Lower lobe of right lung (tissue), 2 donors: Measurements from ENCODE around the gene ASTN2. TPM values are rescaled to one million over a fixed set of nuclear protein-coding genes. Genes with fewer than 3 reads are reported as not detected.

Experiments
- ATAC-seq, 2 donors: fragments of 200-7000 bp; cut with Tn5 transposase; one replicate each; pipeline ENCODE4 v1.9.1; 2020 to 2022; ENCODE audit warnings: mild to moderate bottlenecking in 2 of 2, moderate library complexity in 2 of 2
- DNase-seq: peaks from one replicate; pipeline ENCODE4 v3.0.0-alpha.2; 2020
- H3K27ac ChIP-seq: fragments of 200-600 bp; one replicate; pipeline ENCODE4 v1.8.0; 2022
- H3K27me3 ChIP-seq: fragments of 200-600 bp; one replicate; pipeline ENCODE4 v1.8.0; 2022; ENCODE audit warnings: low read depth
- H3K36me3 ChIP-seq: fragments of 200-600 bp; one replicate; pipeline ENCODE4 v1.8.0; 2022; ENCODE audit warnings: mild to moderate bottlenecking
- H3K4me1 ChIP-seq: fragments of 200-600 bp; one replicate; pipeline ENCODE4 v1.8.0; 2022
- H3K4me3 ChIP-seq: fragments of 200-600 bp; one replicate; pipeline ENCODE4 v1.8.0; 2022; ENCODE audit warnings: mild to moderate bottlenecking
- H3K9me3 ChIP-seq: fragments of 200-600 bp; one replicate; pipeline ENCODE4 v1.8.0; 2022
- intact Hi-C: fragments of 100-400 bp; cut with DNase I; formaldehyde crosslinking; loops from one replicate; pipeline ENCODE4 v1.11.0; 2022
- total RNA-seq: library from RNA; stranded (reverse); fragmentation: NEBNext Ultra II Directional; extraction: Animal tissue kit (Norgen Biotek cat#: 25700); gene quantifications from one replicate; pipeline ENCODE4 v1.2.1, GENCODE V29; 2021
- TF ChIP-seq, protein P1 (sequence below): fragments of 200-600 bp; IDR thresholded peaks from one replicate; pipeline ENCODE4 v1.8.0; 2022; ENCODE audit warnings: antibody characterized with exemption, mild to moderate bottlenecking
- donor health status: DM: no; HTN: yes; CAD: no; lungs with severe emphysema.

ASTN2 gene
- total RNA-seq, 1 donor from 2014 or later = 4.3 TPM

DNA sequence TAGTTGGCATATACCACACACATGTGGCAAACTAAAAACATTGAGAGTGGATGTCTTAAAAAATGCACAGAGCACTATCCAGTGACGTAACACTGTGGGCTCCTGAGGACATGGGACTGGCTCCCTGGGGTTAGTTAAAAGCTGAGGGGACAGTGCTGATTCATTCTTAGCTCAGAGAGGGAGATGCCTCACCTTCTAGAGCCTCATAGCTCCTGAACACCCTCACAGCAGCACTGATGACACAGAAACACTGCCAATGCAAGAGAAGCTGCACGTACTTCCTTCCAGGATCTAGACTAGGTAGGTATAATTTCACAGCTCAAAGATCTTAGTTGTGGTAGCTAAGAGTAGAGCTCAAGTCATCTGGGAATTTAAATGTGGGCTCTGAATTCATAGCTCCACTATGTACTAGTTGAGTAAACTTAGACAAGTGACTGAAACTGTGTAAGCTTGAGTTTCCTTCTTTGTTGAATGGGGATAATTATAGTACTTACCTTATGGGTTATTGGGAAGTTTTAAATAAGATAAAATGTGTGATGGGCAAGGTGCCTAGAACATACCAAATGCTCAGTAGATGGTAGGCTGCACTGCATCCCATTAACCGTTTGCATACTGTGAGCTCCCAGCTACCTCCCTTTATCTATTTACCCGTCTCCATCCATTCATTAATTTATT lies 279.9 kb downstream of the ASTN2 start:
- DNase-seq (no peak), ATAC-seq (no peak)
- intact Hi-C loops = no loop called here
- TF ChIP-seq, protein P1, sequence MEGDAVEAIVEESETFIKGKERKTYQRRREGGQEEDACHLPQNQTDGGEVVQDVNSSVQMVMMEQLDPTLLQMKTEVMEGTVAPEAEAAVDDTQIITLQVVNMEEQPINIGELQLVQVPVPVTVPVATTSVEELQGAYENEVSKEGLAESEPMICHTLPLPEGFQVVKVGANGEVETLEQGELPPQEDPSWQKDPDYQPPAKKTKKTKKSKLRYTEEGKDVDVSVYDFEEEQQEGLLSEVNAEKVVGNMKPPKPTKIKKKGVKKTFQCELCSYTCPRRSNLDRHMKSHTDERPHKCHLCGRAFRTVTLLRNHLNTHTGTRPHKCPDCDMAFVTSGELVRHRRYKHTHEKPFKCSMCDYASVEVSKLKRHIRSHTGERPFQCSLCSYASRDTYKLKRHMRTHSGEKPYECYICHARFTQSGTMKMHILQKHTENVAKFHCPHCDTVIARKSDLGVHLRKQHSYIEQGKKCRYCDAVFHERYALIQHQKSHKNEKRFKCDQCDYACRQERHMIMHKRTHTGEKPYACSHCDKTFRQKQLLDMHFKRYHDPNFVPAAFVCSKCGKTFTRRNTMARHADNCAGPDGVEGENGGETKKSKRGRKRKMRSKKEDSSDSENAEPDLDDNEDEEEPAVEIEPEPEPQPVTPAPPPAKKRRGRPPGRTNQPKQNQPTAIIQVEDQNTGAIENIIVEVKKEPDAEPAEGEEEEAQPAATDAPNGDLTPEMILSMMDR = no peak
- H3K9me3 ChIP-seq = no peaks in the 10 kb centered on the region
- no peaks in the 10 kb centered on the region for H3K27me3 ChIP-seq
- no peaks in the 10 kb centered on the region for H3K36me3 ChIP-seq
- H3K27ac ChIP-seq = no peak overlapping the region
- H3K4me3 ChIP-seq = no peak overlapping the region
- H3K4me1 ChIP-seq = no peaks in the 10 kb centered on the region

GRCh38 chr9:117126871-117127270 lies 288.0 kb downstream of the ASTN2 start:
- intact Hi-C loops = no loop called here
- TF ChIP-seq, protein P1 = no peak
- DNase-seq (no peak), ATAC-seq (no peak)
- Histone ChIP-seq H3K4me3 (no peak overlapping the region), H3K9me3 (no peaks in the 10 kb centered on the region), H3K36me3 (no peaks in the 10 kb centered on the region), H3K4me1 (no peaks in the 10 kb centered on the region), H3K27me3 (no peaks in the 10 kb centered on the region), H3K27ac (no peak overlapping the region)

- Histone ChIP-seq H3K9me3 (no peaks in the 10 kb centered on the region), H3K27me3 (no peaks in the 10 kb centered on the region), H3K4me1 (no peaks in the 10 kb centered on the region), H3K27ac (no peak overlapping the region), H3K4me3 (no peak overlapping the region), H3K36me3 (no peaks in the 10 kb centered on the region)
- intact Hi-C loops = no loop called here
- DNase-seq = no peak
- TF ChIP-seq, protein P1 = no peak
- no peak for ATAC-seq
Observed at GRCh38 chr9:117125531-117125930, 289.3 kb downstream of the ASTN2 start.

DNA sequence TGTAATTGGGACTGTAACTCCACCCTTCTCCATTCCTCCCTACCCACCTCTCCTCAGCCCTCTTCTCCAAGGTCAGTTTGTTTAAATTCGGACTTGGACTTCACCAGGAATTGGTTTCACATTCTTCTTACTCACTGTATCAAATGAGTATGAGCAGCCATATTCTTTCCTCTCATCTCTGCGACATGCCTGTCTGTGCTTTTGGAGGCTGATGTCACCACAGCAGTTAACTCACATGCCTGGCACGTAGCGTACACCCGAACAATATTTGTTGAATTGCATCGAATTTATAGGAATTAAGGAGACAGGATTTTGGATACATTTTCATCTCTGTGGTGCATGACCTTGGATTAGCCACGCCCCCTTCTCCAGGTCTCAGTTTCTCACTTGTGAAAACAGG lies 291.1 kb downstream of the ASTN2 start:
- Histone ChIP-seq H3K4me1 (no peaks in the 10 kb centered on the region), H3K4me3 (no peak overlapping the region), H3K9me3 (no peaks in the 10 kb centered on the region), H3K27ac (no peak overlapping the region), H3K36me3 (no peaks in the 10 kb centered on the region), H3K27me3 (no peaks in the 10 kb centered on the region)
- TF ChIP-seq, protein P1 = no peak
- ATAC-seq = no peak
- intact Hi-C loops = no loop called here
- DNase-seq = no peak

DNA sequence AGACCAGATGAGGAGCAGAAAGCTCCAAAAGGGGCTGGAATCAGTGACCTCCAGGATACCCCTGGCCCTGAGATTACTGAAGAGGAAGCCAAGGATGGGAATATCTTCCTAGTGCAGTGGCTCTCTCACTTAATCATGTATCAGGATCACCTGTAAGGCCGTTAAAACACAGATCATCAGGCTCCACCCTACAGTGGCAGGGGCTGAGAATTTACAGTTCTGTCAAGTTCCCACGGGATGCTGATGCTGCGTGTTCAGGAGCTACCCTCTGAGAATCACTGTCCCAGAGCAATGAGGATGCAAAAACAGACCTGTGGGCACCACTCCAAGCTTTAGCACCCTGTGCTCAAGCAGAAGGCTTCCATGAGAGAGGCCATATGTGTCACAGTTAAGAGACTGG lies 291.9 kb downstream of the ASTN2 start:
- H3K36me3 ChIP-seq = no peaks in the 10 kb centered on the region
- ATAC-seq = no peak
- no peaks in the 10 kb centered on the region for H3K4me1 ChIP-seq
- intact Hi-C loops = no loop called here
- no peaks in the 10 kb centered on the region for H3K27me3 ChIP-seq
- H3K27ac ChIP-seq = no peak overlapping the region
- DNase-seq = no peak
- no peak overlapping the region for H3K4me3 ChIP-seq
- H3K9me3 ChIP-seq = no peaks in the 10 kb centered on the region
- TF ChIP-seq, protein P1 = no peak
